ENCODE data around the gene MPZL1. TPM values are rescaled to one million over a fixed set of nuclear protein-coding genes. Genes with fewer than 3 reads are reported as not detected.
A peak's percentile ranks its signal among the peaks of the same experiment; 100 is the strongest.

MPZL1 gene
- total and polyA plus RNA-seq, 2 of the 13 experiments (the other 11 are each of a cell fraction or from before 2014, with no cell fraction given), result 38.0 to 68.7 TPM

GRCh38 chr1:167714439-167715156, 7.2 kb upstream of the MPZL1 start (continued):
- peak; percentile 80 for TF ChIP-seq IKZF5 (CRISPR knock-in tag; IDR thresholded peaks at IDR 0.05)
- TF ChIP-seq RCOR2 (CRISPR knock-in tag; IDR thresholded peaks at IDR 0.05), result no peak; the same call in 1 of the 2 replicates
- TF ChIP-seq KDM3A (CRISPR knock-in tag; IDR thresholded peaks at IDR 0.05; ENCODE audit: low read depth), result no peak
- TF ChIP-seq DRAP1 (CRISPR knock-in tag; IDR thresholded peaks at IDR 0.05), result no peak
- TF ChIP-seq MYPOP (CRISPR knock-in tag; IDR thresholded peaks at IDR 0.05), result peak; percentile 30; the same call in 1 of the 2 replicates
- TF ChIP-seq CREB3 (CRISPR knock-in tag; IDR thresholded peaks at IDR 0.05), result peak; percentile 78
- peak; percentile 59; the same call in 1 of the 2 replicates for TF ChIP-seq SALL2 (CRISPR knock-in tag; IDR thresholded peaks at IDR 0.05)
- no peak for TF ChIP-seq SRY (CRISPR knock-in tag; IDR thresholded peaks at IDR 0.05)
- 0 out of 2 replicates have a peak, but pooled peaks have one; percentile 68 for TF ChIP-seq BRD4 (CRISPR knock-in tag; IDR thresholded peaks at IDR 0.05)
- TF ChIP-seq ZNF563 (CRISPR knock-in tag; IDR thresholded peaks at IDR 0.05), result peak; percentile 76; the same call in 1 of the 2 replicates
- no peak for TF ChIP-seq SCMH1 (CRISPR knock-in tag; IDR thresholded peaks at IDR 0.05; ENCODE audit: borderline replicate concordance)
- no peak for TF ChIP-seq ETS1 (CRISPR knock-in tag; IDR thresholded peaks at IDR 0.05)
- TF ChIP-seq ZFAT (CRISPR knock-in tag; conservative IDR thresholded peaks at IDR 0.05), result 0 out of 2 replicates have a peak, but pooled peaks have one; percentile 61
- peak; percentile 69 for TF ChIP-seq YEATS2 (CRISPR knock-in tag; IDR thresholded peaks at IDR 0.05; ENCODE audit: borderline replicate concordance)
- TF ChIP-seq HMGXB4 (CRISPR knock-in tag; IDR thresholded peaks at IDR 0.05; ENCODE audit: borderline replicate concordance in 1 of 2, low read depth in 1 of 2), result peak; percentile 100
- peak; percentile 43; the same call in 1 of the 2 replicates for TF ChIP-seq IRF2 (CRISPR knock-in tag; IDR thresholded peaks at IDR 0.05)
- TF ChIP-seq KLF13 (CRISPR knock-in tag; IDR thresholded peaks at IDR 0.05), result no peak
- no peak for TF ChIP-seq TCF7 (IDR thresholded peaks at IDR 0.05; ENCODE audit: low read depth)
- TF ChIP-seq HNRNPLL (IDR thresholded peaks at IDR 0.05; ENCODE audit: low read depth, low read length, poor library complexity, severe bottlenecking), result peak; percentile 92
- TF ChIP-seq CREB1 (IDR thresholded peaks at IDR 0.05), result no peak
- TF ChIP-seq CREB1 (CRISPR knock-in tag; IDR thresholded peaks at IDR 0.05), result no peak
- peak; percentile 90 for TF ChIP-seq BORCS8-MEF2B (CRISPR knock-in tag; IDR thresholded peaks at IDR 0.05)
- TF ChIP-seq NR2F2 (IDR thresholded peaks at IDR 0.05; ENCODE audit: borderline replicate concordance, low read depth), result peak; percentile 63; the same call in 1 of the 2 replicates
